Measurements from ENCODE around the gene ALK.

- no peak for TF ChIP-seq REST (IDR thresholded peaks at IDR 0.05; ENCODE audit: low read depth)
- no peak for TF ChIP-seq EP300 (IDR thresholded peaks at IDR 0.05; ENCODE audit: borderline replicate concordance)
- no peak for TF ChIP-seq TCF12 (IDR thresholded peaks at IDR 0.05; ENCODE audit: low read depth)
- TF ChIP-seq YY1 (IDR thresholded peaks at IDR 0.05; ENCODE audit: low read depth), result no peak
- no peak for TF ChIP-seq RAD21 (IDR thresholded peaks at IDR 0.05; ENCODE audit: low read depth)
These were observed 305.5 kb downstream of the ALK start for GRCh38 chr2:29615841-29616240.

All from Ishikawa (cell line).